ENCODE results near the gene CCL3.
"Not testable (repeated sequence)": the region's sequence is repeated elsewhere in the genome, so short reads cannot be mapped to it uniquely, and the experiment has no call there.

The CCL3 gene

GRCh38 chr17:36114971-36115648 lies 25.2 kb upstream of the CCL3 start:
- not testable (repeated sequence) for DNase-seq

- not testable (repeated sequence) for DNase-seq
Observed at GRCh38 chr17:36113131-36113530, 23.2 kb upstream of the CCL3 start.

GRCh38 chr17:36112572-36112971 lies 22.6 kb upstream of the CCL3 start:
- DNase-seq: no peak

- no peak for DNase-seq
Observed at GRCh38 chr17:36111068-36111490, 21.1 kb upstream of the CCL3 start.

- not testable (repeated sequence) for DNase-seq
Observed at GRCh38 chr17:36108265-36108664, 18.3 kb upstream of the CCL3 start.

GRCh38 chr17:36107660-36108059 lies 17.7 kb upstream of the CCL3 start:
- no peak for DNase-seq

GRCh38 chr17:36106493-36106835 lies 16.5 kb upstream of the CCL3 start:
- no peak for DNase-seq

GRCh38 chr17:36105781-36106492 lies 16.0 kb upstream of the CCL3 start:
- no peak for DNase-seq

- no peak for DNase-seq
Observed at GRCh38 chr17:36104701-36105181, 14.8 kb upstream of the CCL3 start.

- DNase-seq: not testable (repeated sequence)
Observed at GRCh38 chr17:36104246-36104645, 14.3 kb upstream of the CCL3 start.

GRCh38 chr17:36103401-36103975 lies 13.5 kb upstream of the CCL3 start, which contains the start of gene CCL4:
TSS of gene CCL4 (plus strand) at chr17:36103827. CDS start at chr17:36103906, 79 bp downstream.
- not testable (repeated sequence) for DNase-seq

- DNase-seq: not testable (repeated sequence)
Observed at GRCh38 chr17:36099004-36099403, 9.1 kb upstream of the CCL3 start.

- no peak for DNase-seq
Observed at GRCh38 chr17:36095992-36096391, 6.0 kb upstream of the CCL3 start.

- no peak for DNase-seq
Observed at GRCh38 chr17:36094746-36095145, 4.8 kb upstream of the CCL3 start.

GRCh38 chr17:36094232-36094631 lies 4.3 kb upstream of the CCL3 start:
- DNase-seq: no peak

GRCh38 chr17:36092715-36093114 lies 2.8 kb upstream of the CCL3 start:
- DNase-seq: not testable (repeated sequence)

- DNase-seq: no peak
Observed at GRCh38 chr17:36092230-36092629, 2.3 kb upstream of the CCL3 start.

GRCh38 chr17:36089339-36089865 lies 541 bp downstream of the CCL3 start:
- no peak for DNase-seq

GRCh38 chr17:36088670-36089338 lies 1.1 kb downstream of the CCL3 start:
- DNase-seq: no peak

- DNase-seq: not testable (repeated sequence)
Observed at GRCh38 chr17:36087897-36088572, 1.9 kb downstream of the CCL3 start.

- DNase-seq: not testable (repeated sequence)
Observed at GRCh38 chr17:36087471-36087870, 2.5 kb downstream of the CCL3 start.

GRCh38 chr17:36086791-36087190 lies 3.2 kb downstream of the CCL3 start:
- peak; percentile 2 to 25 for DNase-seq

Measured in NCI-H526 (cell line).